Left renal pelvis (tissue), 4 donors: ENCODE results near the gene SNAPIN. TPM values are rescaled to one million over a fixed set of nuclear protein-coding genes. Genes with fewer than 3 reads are reported as not detected.

Experiments
- DNase-seq, 4 donors: peaks; one replicate each; pipeline ENCODE4 v3.0.0-alpha.2; 2013; ENCODE audit warnings: low read depth in 4 of 4, low spot score in 3 of 4
- polyA plus RNA-seq, 4 donors: library from polyadenylated mRNA; unstranded; fragments of 120-200 nt; gene quantifications; one replicate each; pipeline ENCODE4 v1.2.1, GENCODE V29; 2013; ENCODE audit not compliant: insufficient read length in 4 of 4

The SNAPIN gene
- 10 to 100 TPM; 45.9 to 59.5 (median 52.3) TPM for polyA plus RNA-seq

- peak in 3 of 4 donors; percentile 69 to 81 (median 80) for DNase-seq
These were observed at the start of gene SNAPIN for GRCh38 chr1:153658400-153659174. Gene SNAPIN (plus strand): TSS chr1:153658703. CDS start chr1:153658744, 41 bp downstream.

- no peak for DNase-seq
These were observed 49.5 kb upstream of the SNAPIN start for GRCh38 chr1:153608742-153609584.

GRCh38 chr1:153609585-153609907 lies 49.0 kb upstream of the SNAPIN start:
- DNase-seq = no peak

- no peak for DNase-seq
These were observed 48.2 kb upstream of the SNAPIN start for GRCh38 chr1:153610334-153610733.

- no peak for DNase-seq
These were observed 47.6 kb upstream of the SNAPIN start for GRCh38 chr1:153610811-153611301.

- no peak for DNase-seq
These were observed 47.1 kb upstream of the SNAPIN start for GRCh38 chr1:153611356-153611755.

GRCh38 chr1:153612111-153612754 lies 46.3 kb upstream of the SNAPIN start:
- DNase-seq = no peak

- no peak for DNase-seq
These were observed 45.7 kb upstream of the SNAPIN start, which contains the start of gene S100A16 for GRCh38 chr1:153612755-153613331. Gene S100A16 (minus strand): TSS chr1:153613137. CDS start chr1:153608151, 4,986 bp downstream.

- no peak for DNase-seq
These were observed 45.1 kb upstream of the SNAPIN start for GRCh38 chr1:153613406-153613805.

GRCh38 chr1:153614189-153614900 lies 44.2 kb upstream of the SNAPIN start:
- no peak for DNase-seq

GRCh38 chr1:153614906-153615305 lies 43.6 kb upstream of the SNAPIN start:
- DNase-seq = no peak

- no peak for DNase-seq
These were observed 43.1 kb upstream of the SNAPIN start for GRCh38 chr1:153615406-153615805.

- no peak for DNase-seq
These were observed 42.2 kb upstream of the SNAPIN start, which contains the start of gene S100A14 for GRCh38 chr1:153616144-153616916. Gene S100A14 (minus strand): TSS chr1:153616325. CDS start chr1:153615858, 467 bp downstream.

GRCh38 chr1:153616917-153617311 lies 41.6 kb upstream of the SNAPIN start:
- no peak for DNase-seq

- DNase-seq = no peak
These were observed 40.8 kb upstream of the SNAPIN start for GRCh38 chr1:153617663-153618062.

- no peak for DNase-seq
These were observed 39.3 kb upstream of the SNAPIN start for GRCh38 chr1:153619171-153619570.

GRCh38 chr1:153623101-153623500 lies 35.4 kb upstream of the SNAPIN start:
- DNase-seq = no peak

GRCh38 chr1:153624965-153625611 lies 33.4 kb upstream of the SNAPIN start:
- no peak for DNase-seq

- no peak for DNase-seq
These were observed 32.0 kb upstream of the SNAPIN start for GRCh38 chr1:153626477-153626903.
